Type B pancreatic cell (in vitro differentiated cells): ENCODE measurements around the gene GPR135. TPM values are rescaled to one million over a fixed set of nuclear protein-coding genes. Genes with fewer than 3 reads are reported as not detected.

Experiments used
- DNase-seq: peaks from one replicate; pipeline ENCODE4 v3.0.0; 2021; ENCODE audit warnings: mixed read lengths; ENCODE audit not compliant: unreplicated experiment; ENCODE audit errors: extremely low spot score
- H3K27ac Mint-ChIP-seq: 2 replicates; pipeline ENCODE4 v1.8.0; 2021; ENCODE audit warnings: mild to moderate bottlenecking, mixed read lengths
- H3K27me3 Mint-ChIP-seq: 2 replicates; pipeline ENCODE4 v1.8.0; 2021; ENCODE audit warnings: mixed read lengths
- H3K36me3 Mint-ChIP-seq: 2 replicates; pipeline ENCODE4 v1.8.0; 2021; ENCODE audit warnings: mixed read lengths
- H3K4me1 Mint-ChIP-seq: one replicate; pipeline ENCODE4 v1.8.0; 2021; ENCODE audit warnings: mixed read lengths; ENCODE audit not compliant: unreplicated experiment
- H3K4me3 Mint-ChIP-seq: 2 replicates; pipeline ENCODE4 v1.8.0; 2021; ENCODE audit warnings: mild to moderate bottlenecking, mixed read lengths
- H3K9me3 Mint-ChIP-seq: 2 replicates; pipeline ENCODE4 v1.8.0; 2021; ENCODE audit warnings: mixed read lengths
- CTCF ChIP-seq: fragments of 200-600 bp; sonication (generic); conservative IDR thresholded peaks from 2 replicates; pipeline ENCODE4 v1.5.0; 2021; ENCODE audit warnings: antibody characterized with exemption, mild to moderate bottlenecking
- total RNA-seq: library from RNA; stranded (reverse); gene quantifications from 2 replicates; pipeline ENCODE4 v1.2.1, GENCODE V29; 2021; ENCODE audit warnings: low replicate concordance

The GPR135 gene
- total RNA-seq, 1 donor from 2014 or later = 2.7 TPM

GRCh38 chr14:59438195-59438647, 27.0 kb downstream of the GPR135 start:
- H3K4me3 Mint-ChIP-seq = no peak overlapping the region
- no peak for DNase-seq
- H3K27ac Mint-ChIP-seq = no peak overlapping the region
- no peaks in the 10 kb centered on the region for H3K9me3 Mint-ChIP-seq
- peaks cover 2% of the 10 kb centered on the region for H3K27me3 Mint-ChIP-seq
- no peaks in the 10 kb centered on the region for H3K36me3 Mint-ChIP-seq
- no peak for TF ChIP-seq CTCF
- H3K4me1 Mint-ChIP-seq = peaks cover 5% of the 10 kb centered on the region

GRCh38 chr14:59435987-59436386, 29.2 kb downstream of the GPR135 start:
- Mint-ChIP-seq H3K27ac (no peak overlapping the region), H3K27me3 (no peaks in the 10 kb centered on the region), H3K9me3 (no peaks in the 10 kb centered on the region), H3K4me1 (peaks cover 5% of the 10 kb centered on the region), H3K36me3 (peaks cover 3% of the 10 kb centered on the region), H3K4me3 (no peak overlapping the region)
- TF ChIP-seq CTCF = no peak
- DNase-seq = no peak

- no peak for DNase-seq
- Mint-ChIP-seq H3K9me3 (no peaks in the 10 kb centered on the region), H3K4me3 (no peak overlapping the region), H3K27ac (no peak overlapping the region), H3K36me3 (peaks cover 3% of the 10 kb centered on the region), H3K27me3 (no peaks in the 10 kb centered on the region), H3K4me1 (peaks cover 5% of the 10 kb centered on the region)
- no peak for TF ChIP-seq CTCF
Measured at GRCh38 chr14:59435101-59435500, 30.1 kb downstream of the GPR135 start.

- Mint-ChIP-seq H3K36me3 (peaks cover 3% of the 10 kb centered on the region), H3K27me3 (peaks cover 13% of the 10 kb centered on the region), H3K27ac (no peak overlapping the region), H3K4me1 (peaks cover 28% of the 10 kb centered on the region), H3K9me3 (no peaks in the 10 kb centered on the region), H3K4me3 (no peak overlapping the region)
- TF ChIP-seq CTCF = no peak
- no peak for DNase-seq
Measured at GRCh38 chr14:59429790-59430189, 35.4 kb downstream of the GPR135 start.

DNA sequence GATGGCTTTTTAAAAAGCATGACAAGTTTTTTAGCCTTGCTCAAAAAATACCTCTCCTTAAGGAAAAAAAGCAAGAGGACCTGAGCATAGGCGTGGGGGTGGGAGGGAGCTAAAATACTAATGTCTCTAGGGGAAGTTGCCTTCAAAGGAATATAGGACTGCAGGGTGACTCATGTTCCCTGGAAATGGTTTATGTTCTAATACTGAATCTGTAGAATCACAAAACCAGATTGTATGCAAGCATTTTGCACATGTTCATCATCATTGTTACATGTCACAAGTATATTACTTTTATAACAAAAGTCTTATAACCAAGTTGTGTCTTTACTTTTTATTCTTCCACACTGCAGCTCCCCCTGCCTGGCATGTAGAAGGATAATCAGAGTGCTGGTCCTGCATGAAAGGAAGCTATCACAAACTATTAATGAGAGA, 36.6 kb downstream of the GPR135 start:
- Mint-ChIP-seq H3K4me1 (peaks cover 30% of the 10 kb centered on the region), H3K27me3 (peaks cover 16% of the 10 kb centered on the region), H3K36me3 (peaks cover 3% of the 10 kb centered on the region), H3K9me3 (no peaks in the 10 kb centered on the region), H3K27ac (no peak overlapping the region), H3K4me3 (no peak overlapping the region)
- no peak for TF ChIP-seq CTCF
- no peak for DNase-seq
